ENCODE results near the gene NCAPH2.
"Not testable (repeated sequence)": the region's sequence is repeated elsewhere in the genome, so short reads cannot be mapped to it uniquely, and the experiment has no call there.

Gene NCAPH2

GRCh38 chr22:50531546-50531961 lies 23.5 kb downstream of the NCAPH2 start:
- DNase-seq = no peak

GRCh38 chr22:50531962-50532674 lies 24.1 kb downstream of the NCAPH2 start:
- DNase-seq = no peak

GRCh38 chr22:50532824-50533796 lies 25.1 kb downstream of the NCAPH2 start:
- no peak for DNase-seq

GRCh38 chr22:50533856-50534711 lies 26.1 kb downstream of the NCAPH2 start:
- not testable (repeated sequence) for DNase-seq

GRCh38 chr22:50535113-50535512 lies 27.1 kb downstream of the NCAPH2 start:
- DNase-seq = no peak

- no peak for DNase-seq
These were observed 28.2 kb downstream of the NCAPH2 start for GRCh38 chr22:50536226-50536625.

GRCh38 chr22:50537765-50538164 lies 29.7 kb downstream of the NCAPH2 start:
- no peak for DNase-seq

- no peak for DNase-seq
These were observed 32.4 kb downstream of the NCAPH2 start for GRCh38 chr22:50540381-50540780.

GRCh38 chr22:50541667-50542026 lies 33.6 kb downstream of the NCAPH2 start:
- DNase-seq = not testable (repeated sequence)

- DNase-seq = no peak
These were observed 34.4 kb downstream of the NCAPH2 start for GRCh38 chr22:50542416-50542927.

GRCh38 chr22:50544078-50544745 lies 36.2 kb downstream of the NCAPH2 start:
- peak; percentile 3 for DNase-seq

GRCh38 chr22:50544746-50545253 lies 36.8 kb downstream of the NCAPH2 start:
- no peak for DNase-seq

GRCh38 chr22:50545522-50546325 lies 37.7 kb downstream of the NCAPH2 start, which contains the start of gene KLHDC7B:
TSS of gene KLHDC7B (plus strand) at chr22:50545899. CDS start at chr22:50546244, 345 bp downstream.
- no peak for DNase-seq

GRCh38 chr22:50546326-50547262 lies 38.6 kb downstream of the NCAPH2 start:
- no peak for DNase-seq

GRCh38 chr22:50547263-50547985 lies 39.4 kb downstream of the NCAPH2 start:
- no peak for DNase-seq

GRCh38 chr22:50548040-50548920 lies 40.3 kb downstream of the NCAPH2 start:
- no peak for DNase-seq

- DNase-seq = no peak
These were observed 41.1 kb downstream of the NCAPH2 start for GRCh38 chr22:50548921-50549790.
